Stomach (tissue), 9 donors: Measurements from ENCODE around the gene RAB36. TPM values are rescaled to one million over a fixed set of nuclear protein-coding genes. Genes with fewer than 3 reads are reported as not detected.

Experiments used
- DNase-seq, 2 donors: peaks; one replicate each; pipeline versions ENCODE4 v3.0.0 to v3.0.0-alpha.2; 2013 to 2019
- H3K27ac ChIP-seq, 5 donors: fragments of 200-600 bp in 4 of 5; sonication (generic) in 4 of 5; one replicate each; pipeline ENCODE4 v1.5.1; 2013 to 2019; ENCODE audit warnings: mild to moderate bottlenecking in 1 of 5, moderate library complexity in 1 of 5
- H3K27me3 ChIP-seq, 3 donors: fragments of 200-600 bp; sonication (generic); one replicate each; pipeline ENCODE4 v1.5.1; 2017 to 2019; ENCODE audit warnings: mixed run types in 1 of 3
- H3K36me3 ChIP-seq, 4 donors: fragments of 200-600 bp; sonication (generic); 1 replicate in 3 of 4; 2 replicates in 1 of 4; pipeline ENCODE4 v1.5.1; 2016 to 2019
- H3K4me1 ChIP-seq, 4 donors: fragments of 200-600 bp; sonication (generic); one replicate each; pipeline ENCODE4 v1.5.1; 2016 to 2019
- H3K4me3 ChIP-seq, 4 donors: fragments of 200-600 bp; sonication (generic) in 3 of 4; one replicate each; pipeline ENCODE4 v1.5.1; 2016 to 2019; ENCODE audit warnings: mild to moderate bottlenecking in 1 of 4
- H3K9me3 ChIP-seq, 4 donors: fragments of 200-600 bp; sonication (generic); one replicate each; pipeline ENCODE4 v1.5.1; 2016 to 2019
- EP300 ChIP-seq: sonication (generic); formaldehyde crosslinking; IDR thresholded peaks from one replicate; pipeline ENCODE4 v1.6.1; 2017; ENCODE audit warnings: antibody characterized with exemption
- POLR2A ChIP-seq, 4 donors: fragments of 450-650 bp; IDR thresholded peaks; one replicate each; pipeline ENCODE4 v1.6.1; 2016; ENCODE audit warnings: antibody characterized with exemption in 4 of 4, control low read depth in 2 of 4, mild to moderate bottlenecking in 1 of 4, moderate library complexity in 1 of 4
- POLR2AphosphoS5 ChIP-seq, 3 donors: sonication (generic); formaldehyde crosslinking; IDR thresholded peaks; one replicate each; pipeline ENCODE4 v1.6.1; 2016; ENCODE audit warnings: antibody characterized with exemption in 3 of 3
- WGBS, 5 donors: extraction: QIAGEN DNeasy Blood & Tissue Kit in 3 of 5; methylation state at CpG; one replicate each; pipeline versions ENCODE4 v1.1.5 to v1.1.7; 2013 to 2018; 5-methylcytosine and 5-hydroxymethylcytosine counted together
- intact Hi-C: fragments of 100-400 bp; cut with DNase I; formaldehyde crosslinking; loops from one replicate; pipeline ENCODE4 v1.15.1; 2023; ENCODE audit warnings: low total_unique reads
- polyA plus RNA-seq, 3 donors: library from polyadenylated mRNA; stranded (reverse); fragments of 200-250 nt; gene quantifications; one replicate each; pipeline ENCODE4 v1.2.3, GENCODE V29; 2013
- total RNA-seq, 5 donors: library from RNA; depleted of rRNA; stranded (reverse); fragments of >200 nt; gene quantifications; one replicate each; pipeline versions ENCODE4 v1.1.0 to v1.2.3, GENCODE V29; 2014 to 2016
- TF ChIP-seq, protein P1 (sequence below), 7 experiments: fragments of 450-650 bp in 4 of 7; fragments of 200-600 bp in 3 of 7; sonication (generic) in 3 of 7; IDR thresholded peaks; one replicate each; pipeline ENCODE4 v1.5.1; 2016 to 2019; ENCODE audit warnings: antibody characterized with exemption in 7 of 7, control low read depth in 2 of 7, mild to moderate bottlenecking in 1 of 7
- donor health status: healthy with polysubstance abuse.
- donor health status: Bipolar disorder and iron deficiency.
- donor health status: healthy.

Gene RAB36
- total and polyA plus RNA-seq, 8 donors: 0.58 to 7.6 (median 1.6) TPM; not detected in 1

DNA sequence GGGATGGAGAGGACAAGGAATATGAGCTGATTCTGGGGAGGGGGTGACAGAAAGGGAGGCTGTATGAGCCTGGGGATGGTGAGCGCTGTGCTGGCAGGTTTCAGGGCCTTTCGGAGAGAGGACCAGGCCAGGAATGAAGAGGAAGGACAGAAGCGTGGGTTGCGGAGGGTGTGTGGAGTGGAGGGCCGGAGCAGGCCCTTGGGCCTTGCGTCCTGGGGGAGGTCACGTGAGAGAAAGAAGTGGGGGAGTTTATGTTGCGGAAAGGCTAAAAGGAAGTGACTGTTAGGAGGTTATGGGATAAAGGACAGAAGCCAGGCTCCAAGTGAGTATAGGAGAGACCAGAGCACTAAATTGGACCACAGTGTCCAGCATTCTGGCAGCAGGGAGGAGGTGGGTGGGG, 52.6 kb downstream of the RAB36 start:
- H3K9me3 ChIP-seq: no peaks in the 10 kb centered on the region

DNA sequence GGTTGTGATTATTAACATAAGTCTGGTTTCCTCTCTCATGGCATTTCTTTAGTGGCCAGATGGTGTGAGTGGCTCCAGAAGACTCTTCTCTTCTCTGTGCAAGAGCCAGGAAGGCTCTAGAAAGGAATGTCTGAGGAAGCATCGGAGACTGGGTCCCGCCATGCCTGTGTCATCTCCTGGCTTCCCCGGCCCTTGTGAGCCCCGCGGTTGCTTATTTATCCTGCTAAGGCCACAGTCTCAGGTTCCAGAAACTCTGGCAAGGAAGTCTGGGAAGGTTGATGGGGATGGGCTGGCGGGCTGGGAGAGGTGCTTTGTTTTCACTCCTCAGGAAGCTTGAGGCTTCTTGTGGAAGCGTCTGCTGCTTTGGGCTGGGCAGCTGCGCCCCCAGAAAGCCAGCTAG, 53.9 kb downstream of the RAB36 start:
- intact Hi-C loops: no loop called here
- no peak for DNase-seq
- peak overlapping the region in 2 of 5 donors; percentile 14 to 31 for H3K27ac ChIP-seq
- no peak overlapping the region for H3K4me3 ChIP-seq
- WGBS, 5 donors: 67 to 74% (median 70%) methylated on average over 6 to 8 of the region's 8 CpGs
- peaks cover 0 to 28% (median 11%) of the 10 kb centered on the region in 4 donors for H3K36me3 ChIP-seq
- H3K4me1 ChIP-seq: peaks cover 16 to 63% (median 40%) of the 10 kb centered on the region in 4 donors
- no peaks in the 10 kb centered on the region for H3K27me3 ChIP-seq
- TF ChIP-seq POLR2A (IDR thresholded peaks at IDR 0.05) (no peak), POLR2AphosphoS5 (IDR thresholded peaks at IDR 0.05) (no peak), EP300 (no peak)
- TF ChIP-seq, protein P1, sequence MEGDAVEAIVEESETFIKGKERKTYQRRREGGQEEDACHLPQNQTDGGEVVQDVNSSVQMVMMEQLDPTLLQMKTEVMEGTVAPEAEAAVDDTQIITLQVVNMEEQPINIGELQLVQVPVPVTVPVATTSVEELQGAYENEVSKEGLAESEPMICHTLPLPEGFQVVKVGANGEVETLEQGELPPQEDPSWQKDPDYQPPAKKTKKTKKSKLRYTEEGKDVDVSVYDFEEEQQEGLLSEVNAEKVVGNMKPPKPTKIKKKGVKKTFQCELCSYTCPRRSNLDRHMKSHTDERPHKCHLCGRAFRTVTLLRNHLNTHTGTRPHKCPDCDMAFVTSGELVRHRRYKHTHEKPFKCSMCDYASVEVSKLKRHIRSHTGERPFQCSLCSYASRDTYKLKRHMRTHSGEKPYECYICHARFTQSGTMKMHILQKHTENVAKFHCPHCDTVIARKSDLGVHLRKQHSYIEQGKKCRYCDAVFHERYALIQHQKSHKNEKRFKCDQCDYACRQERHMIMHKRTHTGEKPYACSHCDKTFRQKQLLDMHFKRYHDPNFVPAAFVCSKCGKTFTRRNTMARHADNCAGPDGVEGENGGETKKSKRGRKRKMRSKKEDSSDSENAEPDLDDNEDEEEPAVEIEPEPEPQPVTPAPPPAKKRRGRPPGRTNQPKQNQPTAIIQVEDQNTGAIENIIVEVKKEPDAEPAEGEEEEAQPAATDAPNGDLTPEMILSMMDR (IDR thresholded peaks at IDR 0.05): no peak
- no peaks in the 10 kb centered on the region for H3K9me3 ChIP-seq

More for the DNA sequence above, 52.6 kb downstream of the RAB36 start:
- peaks cover 10 to 70% (median 42%) of the 10 kb centered on the region in 4 donors for H3K4me1 ChIP-seq
- no peak for DNase-seq
- no peak overlapping the region for H3K4me3 ChIP-seq
- intact Hi-C loops: no loop called here
- 92 to 95% (median 94%) methylated on average over 8 of the region's 8 CpGs for WGBS, 5 donors
- no peak overlapping the region for H3K27ac ChIP-seq
- no peak for TF ChIP-seq POLR2A (IDR thresholded peaks at IDR 0.05)
- no peak for TF ChIP-seq POLR2AphosphoS5 (IDR thresholded peaks at IDR 0.05)
- no peak for TF ChIP-seq EP300
- TF ChIP-seq, protein P1 (IDR thresholded peaks at IDR 0.05): no peak
- H3K36me3 ChIP-seq: peaks cover 0 to 28% (median 5%) of the 10 kb centered on the region in 4 donors
- no peaks in the 10 kb centered on the region for H3K27me3 ChIP-seq

DNA sequence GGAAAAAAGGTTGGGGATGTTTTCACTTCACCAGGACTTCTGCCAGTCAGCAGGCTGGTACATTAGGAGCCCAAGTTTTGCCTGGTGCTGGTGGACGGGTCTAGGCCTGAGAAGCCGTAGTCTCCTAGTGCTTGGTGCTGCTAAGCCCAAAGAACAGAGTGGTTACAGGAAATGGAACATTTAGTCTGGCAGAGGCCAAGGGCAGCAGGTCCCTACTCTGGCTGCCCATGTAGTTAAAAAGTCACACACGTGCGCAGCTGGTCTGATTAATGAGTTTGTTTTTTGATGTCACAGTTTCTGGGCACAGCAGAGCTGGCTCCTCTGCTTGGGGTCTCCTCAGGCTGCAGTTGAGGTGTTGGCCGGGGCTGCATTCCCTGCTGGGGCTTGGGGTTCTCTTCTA, 55.6 kb downstream of the RAB36 start:
- peak; percentile 44 to 67 for DNase-seq
- Histone ChIP-seq H3K27ac (peak overlapping the region; percentile 17 to 71 (median 48)), H3K4me3 (no peak overlapping the region), H3K9me3 (no peaks in the 10 kb centered on the region), H3K36me3 (peaks cover 0 to 24% (median 11%) of the 10 kb centered on the region in 4 donors), H3K27me3 (no peaks in the 10 kb centered on the region), H3K4me1 (peaks cover 28 to 79% (median 52%) of the 10 kb centered on the region in 4 donors)
- WGBS, 5 donors: 45 to 74% (median 54%) methylated on average over 5 of the region's 5 CpGs
- intact Hi-C loops: no loop called here
- TF ChIP-seq, protein P1 (IDR thresholded peaks at IDR 0.05): no peak
- TF ChIP-seq POLR2AphosphoS5 (IDR thresholded peaks at IDR 0.05): no peak

DNA sequence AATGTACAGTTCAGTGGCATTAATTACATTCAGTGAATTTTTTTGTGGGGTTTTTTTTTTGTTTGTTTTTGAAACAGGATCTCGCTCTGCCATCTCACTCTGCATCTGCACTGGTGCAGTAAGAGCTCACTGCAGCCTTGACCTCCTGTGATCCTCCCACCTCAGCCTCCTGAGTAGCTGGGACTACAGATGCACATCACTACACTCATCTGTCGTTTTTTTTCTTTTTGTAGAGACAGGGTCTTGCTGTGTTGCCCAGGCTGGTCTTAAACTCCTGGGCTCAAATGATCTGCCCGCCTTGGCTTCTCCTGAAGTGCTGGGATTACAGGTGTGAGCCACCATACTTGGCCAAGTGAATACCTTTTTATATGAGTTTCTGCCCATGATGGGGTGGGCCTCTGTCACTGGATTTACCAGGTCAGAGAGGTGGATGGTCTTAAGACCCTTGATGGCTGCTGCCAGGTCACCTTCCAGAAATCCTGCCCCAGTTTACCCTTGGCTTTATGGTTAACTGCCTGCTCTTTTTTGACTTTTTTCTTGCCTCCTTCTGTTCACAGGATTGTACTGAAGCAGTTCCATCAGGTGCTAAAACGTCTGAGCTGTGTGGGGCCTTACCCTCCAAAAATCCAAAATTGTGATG, 57.7 kb downstream of the RAB36 start:
- intact Hi-C loops: no loop called here
- 82 to 88% (median 84%) methylated on average over 4 of the region's 4 CpGs for WGBS, 5 donors

More for the DNA sequence above, 57.7 kb downstream of the RAB36 start:
- H3K27ac ChIP-seq: peak overlapping the region in 2 of 5 donors; percentile 11 to 65
- no peaks in the 10 kb centered on the region for H3K9me3 ChIP-seq
- H3K36me3 ChIP-seq: peaks cover 0 to 26% (median 11%) of the 10 kb centered on the region in 4 donors
- no peak for DNase-seq
- H3K4me1 ChIP-seq: peaks cover 28 to 66% (median 48%) of the 10 kb centered on the region in 4 donors
- TF ChIP-seq EP300 (no peak), POLR2AphosphoS5 (IDR thresholded peaks at IDR 0.05) (no peak), POLR2A (IDR thresholded peaks at IDR 0.05) (no peak)
- TF ChIP-seq, protein P1 (IDR thresholded peaks at IDR 0.05): no peak
- H3K27me3 ChIP-seq: no peaks in the 10 kb centered on the region
- H3K4me3 ChIP-seq: no peak overlapping the region
